H1 (cell line): ENCODE data around the gene GABRD. TPM values are rescaled to one million over a fixed set of nuclear protein-coding genes. Genes with fewer than 3 reads are reported as not detected.

Experiments used
- HDAC2 ChIP-seq, 2 experiments: fragments of 300-600 bp in 1 of 2; sonication (generic) in 1 of 2; IDR thresholded peaks; 2 replicates each; pipeline ENCODE4 v1.6.1; 2011 to 2012; ENCODE audit warnings: low read depth in 2 of 2, low read length in 2 of 2, mild to moderate bottlenecking in 2 of 2, moderate library complexity in 2 of 2, borderline replicate concordance in 1 of 2, inconsistent platforms in 1 of 2
- KDM1A ChIP-seq: fragments of 200-600, 300-600 bp; sonication (generic); IDR thresholded peaks from 2 replicates; pipeline ENCODE4 v1.7.1; 2016; ENCODE audit warnings: mild to moderate bottlenecking, low read length, borderline replicate concordance
- RAD21 ChIP-seq, 2 experiments: IDR thresholded peaks in 1 of 2; conservative IDR thresholded peaks in 1 of 2; 2 replicates each; pipeline ENCODE4 v1.6.1; 2011; ENCODE audit warnings: low read depth in 2 of 2, low read length in 2 of 2, improper control_type of control experiment in 1 of 2, inconsistent platforms in 1 of 2, mild to moderate bottlenecking in 1 of 2, moderate library complexity in 1 of 2
- SIRT6 ChIP-seq: IDR thresholded peaks from one replicate; pipeline ENCODE4 v1.7.1; 2012; ENCODE audit warnings: low read length, inconsistent platforms
- TAF7 ChIP-seq: optimal IDR thresholded peaks from 2 replicates; pipeline ENCODE3; 2011; ENCODE audit warnings: low read depth, mild to moderate bottlenecking, inconsistent platforms, low read length, moderate library complexity, borderline replicate concordance
- TEAD4 ChIP-seq: IDR thresholded peaks from 2 replicates; pipeline ENCODE4 v1.6.1; 2012; ENCODE audit warnings: low read depth, low read length, inconsistent platforms, mixed read lengths
- polyA plus RNA-seq, 7 experiments: library from polyadenylated mRNA; depleted of rRNA in 3 of 7; stranded (reverse) in 5 of 7; unstranded in 2 of 7; fragments of >200 nt in 5 of 7; fragments of 200-250 nt in 2 of 7; gene quantifications; 1 replicate in 5 of 7; 2 replicates in 1 of 7; 4 replicates in 1 of 7; pipeline versions ENCODE4 v1.2.1 to v1.2.3, GENCODE V29; 2011 to 2013; ENCODE audit warnings: missing spikeins in 2 of 7, mixed read lengths in 2 of 7
- total RNA-seq: library from RNA; stranded (reverse); fragmentation: NEBNext Ultra II Directional; extraction: Animal tissue kit (Norgen Biotek cat#: 25700); gene quantifications from 2 replicates; pipeline ENCODE4 v1.2.1, GENCODE V29; 2021

The GABRD gene
- total and polyA plus RNA-seq, 2 of the 8 experiments (the other 6 are each of a cell fraction or from before 2014, with no cell fraction given): 1.8 to 3.0 TPM

DNA sequence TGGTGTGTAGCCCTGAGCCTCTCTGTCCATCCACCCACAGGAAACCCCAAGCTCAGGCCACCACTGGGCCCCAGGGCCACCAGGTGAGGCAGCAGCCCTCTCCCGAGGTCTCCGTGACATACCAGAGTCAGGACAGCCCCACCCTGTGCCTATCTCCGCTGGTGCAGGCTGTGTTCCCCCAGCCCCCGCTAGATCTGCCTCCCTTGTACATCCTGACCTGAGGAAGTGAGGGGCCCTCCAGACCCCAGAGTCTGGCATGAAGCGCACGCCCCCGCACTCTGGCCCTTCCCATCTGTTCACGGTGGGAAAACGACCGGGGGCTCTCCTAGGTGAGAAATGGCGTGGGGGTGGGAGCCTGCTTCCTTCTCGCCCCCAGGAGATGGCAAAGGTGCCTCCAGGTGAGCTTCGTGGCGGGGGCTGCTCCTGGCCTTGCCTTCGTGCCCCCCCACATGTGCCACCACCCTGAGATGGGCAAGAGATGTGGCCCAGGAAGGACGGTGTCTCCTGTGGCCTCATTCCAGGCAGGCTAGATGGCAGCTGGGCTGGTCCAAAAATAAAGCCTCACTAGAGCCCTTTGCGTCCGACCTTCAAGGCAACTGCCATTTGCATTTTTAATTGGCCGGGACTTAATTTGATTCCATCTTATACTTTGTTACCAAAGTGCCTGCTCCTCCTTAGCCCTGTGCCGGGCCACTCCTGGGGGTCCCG lies 3.1 kb downstream of the GABRD start (continued):
- TF ChIP-seq TEAD4: no peak
- TF ChIP-seq RAD21 (IDR thresholded peaks at IDR 0.05 in 1 of 2, conservative IDR thresholded peaks at IDR 0.05 in 1 of 2; ENCODE audit: low read depth in 2 of 2, low read length in 2 of 2): no peak
- no peak for TF ChIP-seq TAF7
- TF ChIP-seq HDAC2 (IDR thresholded peaks at IDR 0.05; ENCODE audit: borderline replicate concordance in 1 of 2, low read depth in 2 of 2, low read length in 2 of 2): no peak
- no peak for TF ChIP-seq SIRT6
- no peak for TF ChIP-seq KDM1A
